Left renal cortex interstitium (tissue), 4 donors: ENCODE data around the gene ADGRD1. TPM values are rescaled to one million over a fixed set of nuclear protein-coding genes. Genes with fewer than 3 reads are reported as not detected.

Experiments used
- DNase-seq, 4 donors: peaks; one replicate each; pipeline ENCODE4 v3.0.0-alpha.2; 2013; ENCODE audit warnings: low read depth in 4 of 4, low spot score in 2 of 4, missing footprints in 1 of 4
- polyA plus RNA-seq, 4 donors: library from polyadenylated mRNA; unstranded; fragments of 120-200 nt; gene quantifications; one replicate each; pipeline ENCODE4 v1.2.1, GENCODE V29; 2013; ENCODE audit not compliant: insufficient read length in 4 of 4

ADGRD1 gene
- polyA plus RNA-seq, 4 donors: 13.3 to 17.5 (median 14.2) TPM

- no peak for DNase-seq
These were observed 64.4 kb downstream of the ADGRD1 start for GRCh38 chr12:131018019-131018620.

GRCh38 chr12:131018808-131019397 lies 65.2 kb downstream of the ADGRD1 start:
- no peak for DNase-seq

- no peak for DNase-seq
These were observed 66.8 kb downstream of the ADGRD1 start for GRCh38 chr12:131020326-131021153.

GRCh38 chr12:131021154-131021541 lies 67.4 kb downstream of the ADGRD1 start:
- DNase-seq: no peak

- no peak for DNase-seq
These were observed 70.3 kb downstream of the ADGRD1 start for GRCh38 chr12:131024026-131024425.

- DNase-seq: no peak
These were observed 71.0 kb downstream of the ADGRD1 start for GRCh38 chr12:131024721-131025120.

GRCh38 chr12:131025234-131025633 lies 71.5 kb downstream of the ADGRD1 start:
- DNase-seq: no peak

- no peak for DNase-seq
These were observed 72.4 kb downstream of the ADGRD1 start for GRCh38 chr12:131025939-131026702.

GRCh38 chr12:131026754-131027153 lies 73.0 kb downstream of the ADGRD1 start:
- DNase-seq: no peak

GRCh38 chr12:131027264-131027663 lies 73.6 kb downstream of the ADGRD1 start:
- DNase-seq: no peak

GRCh38 chr12:131027876-131028586 lies 74.3 kb downstream of the ADGRD1 start:
- no peak for DNase-seq

GRCh38 chr12:131028587-131029338 lies 75.1 kb downstream of the ADGRD1 start:
- no peak for DNase-seq

- no peak for DNase-seq
These were observed 77.0 kb downstream of the ADGRD1 start for GRCh38 chr12:131030472-131031328.

- no peak for DNase-seq
These were observed 78.5 kb downstream of the ADGRD1 start for GRCh38 chr12:131032082-131032750.

- DNase-seq: no peak
These were observed 79.8 kb downstream of the ADGRD1 start for GRCh38 chr12:131033486-131033885.

- no peak for DNase-seq
These were observed 80.3 kb downstream of the ADGRD1 start for GRCh38 chr12:131033886-131034482.

GRCh38 chr12:131034631-131035244 lies 81.0 kb downstream of the ADGRD1 start:
- no peak for DNase-seq
